Chondrocyte (in vitro differentiated cells): ENCODE data around the gene NPAS2. TPM values are rescaled to one million over a fixed set of nuclear protein-coding genes. Genes with fewer than 3 reads are reported as not detected.

Experiments
- DNase-seq: peaks from one replicate; pipeline ENCODE4 v3.0.0; 2021; ENCODE audit warnings: mixed read lengths, low spot score
- H3K27ac Mint-ChIP-seq: one replicate; pipeline ENCODE4 v1.8.0; 2021; ENCODE audit warnings: mild to moderate bottlenecking, moderate library complexity, mixed read lengths; ENCODE audit not compliant: unreplicated experiment
- H3K27me3 Mint-ChIP-seq: 2 replicates; pipeline ENCODE4 v1.8.0; 2021; ENCODE audit warnings: low read depth, mixed read lengths
- H3K36me3 Mint-ChIP-seq: 2 replicates; pipeline ENCODE4 v1.8.0; 2021; ENCODE audit warnings: low read depth, mixed read lengths
- H3K4me1 Mint-ChIP-seq: 2 replicates; pipeline ENCODE4 v1.8.0; 2021; ENCODE audit warnings: low read depth, mild to moderate bottlenecking, mixed read lengths
- H3K4me3 Mint-ChIP-seq: one replicate; pipeline ENCODE4 v1.8.0; 2021; ENCODE audit warnings: mild to moderate bottlenecking, moderate library complexity, mixed read lengths; ENCODE audit not compliant: unreplicated experiment
- H3K9me3 Mint-ChIP-seq: 2 replicates; pipeline ENCODE4 v1.8.0; 2021; ENCODE audit warnings: low read depth, mixed read lengths
- CTCF ChIP-seq: fragments of 200-600 bp; sonication (generic); IDR thresholded peaks from 2 replicates; pipeline ENCODE4 v1.5.0; 2021; ENCODE audit warnings: antibody characterized with exemption, mild to moderate bottlenecking, moderate library complexity
- total RNA-seq: library from RNA; stranded (reverse); gene quantifications from 3 replicates; pipeline ENCODE4 v1.2.1, GENCODE V29; 2021

NPAS2 gene
- total RNA-seq, 1 donor from 2014 or later, result 25.6 TPM

- H3K36me3 Mint-ChIP-seq, result peaks cover 21% of the 10 kb centered on the region
- no peaks in the 10 kb centered on the region for H3K27me3 Mint-ChIP-seq
- H3K4me1 Mint-ChIP-seq, result peaks cover 22% of the 10 kb centered on the region
- DNase-seq, result no peak
- H3K4me3 Mint-ChIP-seq, result no peak overlapping the region
- H3K27ac Mint-ChIP-seq, result peak overlapping the region; percentile 73
- peaks cover 8% of the 10 kb centered on the region for H3K9me3 Mint-ChIP-seq
- TF ChIP-seq CTCF, result peak; percentile 45
These were observed 83.0 kb downstream of the NPAS2 start for GRCh38 chr2:100902817-100903405.

DNA sequence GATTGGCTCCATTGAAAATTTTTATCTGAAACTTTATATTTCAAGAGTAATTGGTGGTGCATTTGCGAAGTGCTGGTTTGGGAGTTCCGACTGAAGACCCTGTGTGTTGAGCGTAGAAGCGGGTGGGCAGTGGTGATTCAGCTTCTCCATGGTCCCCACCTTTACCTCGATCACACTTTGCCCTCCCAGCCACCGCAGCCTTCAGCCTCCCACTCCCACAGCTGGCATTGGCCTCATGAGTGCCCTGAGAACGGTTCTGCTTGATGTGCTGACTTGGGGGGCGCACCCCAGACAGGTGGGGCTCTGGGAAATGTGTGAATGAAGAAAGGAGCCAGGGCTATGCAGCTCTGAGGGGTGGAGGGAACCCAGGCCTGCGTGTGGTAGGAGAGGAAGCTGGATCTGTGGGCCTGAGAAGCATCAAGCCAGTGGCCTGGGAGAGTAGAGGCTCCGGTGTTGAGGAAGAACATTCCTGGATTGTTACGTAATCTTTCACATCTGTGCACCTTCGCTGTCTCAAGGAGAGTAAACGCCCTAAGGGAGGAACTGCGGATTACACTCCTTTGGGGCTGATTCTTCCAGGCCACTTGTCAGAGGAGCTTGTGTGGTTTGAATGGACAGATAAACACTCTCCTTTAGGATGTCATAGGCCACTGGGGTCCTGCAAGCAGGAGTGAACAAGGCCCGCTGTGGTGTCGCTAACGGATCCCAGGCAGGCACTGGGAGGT, 83.8 kb downstream of the NPAS2 start:
- no peak for TF ChIP-seq CTCF
- H3K4me3 Mint-ChIP-seq, result no peak overlapping the region

DNA sequence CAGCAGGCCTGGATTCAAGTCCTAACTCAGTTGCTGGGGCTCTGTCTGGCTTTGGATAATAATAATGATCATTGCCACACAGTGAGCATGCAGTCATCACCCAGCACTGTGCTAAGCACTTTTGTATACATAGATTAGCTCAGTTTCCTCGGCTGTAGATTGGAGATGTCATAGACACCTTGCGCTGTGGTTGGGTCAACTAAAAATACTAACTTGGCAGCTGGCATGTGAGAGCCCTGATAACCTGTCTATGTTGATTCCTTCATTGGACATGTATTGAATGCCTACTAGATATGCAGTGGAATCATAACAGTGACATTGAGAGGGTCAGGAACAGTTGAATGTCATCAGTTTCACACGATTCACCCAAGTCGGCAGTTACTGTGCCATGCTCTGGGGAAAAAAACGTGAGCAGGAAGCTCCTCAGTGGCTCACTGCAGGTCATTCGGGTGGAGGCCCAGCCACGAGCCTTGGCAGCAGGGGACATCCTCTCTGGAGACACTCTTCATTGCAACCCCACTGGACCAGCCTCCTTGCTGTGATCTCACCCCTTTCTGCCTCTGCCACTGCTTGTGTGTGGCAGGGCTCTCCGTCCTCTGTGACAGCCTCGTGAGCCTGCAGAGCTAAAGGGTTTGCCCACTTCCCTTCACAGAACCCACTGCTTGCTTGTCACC, 85.3 kb downstream of the NPAS2 start:
- Mint-ChIP-seq H3K4me1 (peaks cover 22% of the 10 kb centered on the region), H3K4me3 (no peak overlapping the region), H3K9me3 (peaks cover 2% of the 10 kb centered on the region), H3K36me3 (peaks cover 16% of the 10 kb centered on the region), H3K27me3 (no peaks in the 10 kb centered on the region), H3K27ac (no peak overlapping the region)
- no peak for TF ChIP-seq CTCF
- DNase-seq, result no peak

More for the DNA sequence above, 83.8 kb downstream of the NPAS2 start:
- Mint-ChIP-seq H3K27me3 (no peaks in the 10 kb centered on the region), H3K27ac (peak overlapping the region; percentile 29), H3K36me3 (peaks cover 21% of the 10 kb centered on the region), H3K9me3 (peaks cover 8% of the 10 kb centered on the region), H3K4me1 (peaks cover 22% of the 10 kb centered on the region)
- no peak for DNase-seq

GRCh38 chr2:100906131-100906530, 86.2 kb downstream of the NPAS2 start:
- H3K4me3 Mint-ChIP-seq, result no peak overlapping the region

More at GRCh38 chr2:100906131-100906530, 86.2 kb downstream of the NPAS2 start:
- Mint-ChIP-seq H3K4me1 (peaks cover 22% of the 10 kb centered on the region), H3K36me3 (peaks cover 15% of the 10 kb centered on the region), H3K27ac (no peak overlapping the region), H3K27me3 (no peaks in the 10 kb centered on the region), H3K9me3 (no peaks in the 10 kb centered on the region)
- no peak for DNase-seq
- no peak for TF ChIP-seq CTCF
